Measurements from ENCODE around the gene ADAMTS9. TPM values are rescaled to one million over a fixed set of nuclear protein-coding genes. Genes with fewer than 3 reads are reported as not detected.

ADAMTS9 gene
- total and polyA plus RNA-seq, 7 donors, result 1.2 to 61.6 (median 16.1) TPM

DNA sequence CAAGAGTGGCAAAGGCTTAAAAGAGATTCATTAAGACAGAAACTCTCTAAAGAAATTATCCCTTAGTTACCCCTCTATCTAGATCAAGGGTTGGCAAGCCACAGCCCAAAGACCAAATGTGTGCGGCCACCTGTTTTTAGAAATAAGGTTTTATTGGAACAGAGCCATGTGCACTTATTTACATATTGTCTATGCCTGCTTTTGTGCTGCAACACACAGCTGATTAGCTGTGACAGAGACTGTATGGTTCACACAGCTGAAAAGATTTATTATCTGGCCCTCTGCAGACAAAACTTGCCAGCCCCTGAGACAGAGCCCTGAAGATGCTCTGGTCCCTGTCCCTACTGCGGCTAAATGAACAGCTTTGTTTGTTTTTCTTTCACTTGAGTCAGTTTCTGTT, 88.1 kb downstream of the ADAMTS9 start:
- intact Hi-C loops (cut with DNase I), result no loop called here
- WGBS, 2 donors, result 84 to 85% methylated on average over 2 of the region's 2 CpGs
- peaks cover 0 to 35% (median 9%) of the 10 kb centered on the region in 4 donors for H3K36me3 ChIP-seq
- no peak for DNase-seq
- no peaks in the 10 kb centered on the region for H3K27me3 ChIP-seq
- H3K9me3 ChIP-seq, result no peaks in the 10 kb centered on the region
- peaks cover 0 to 9% (median 2%) of the 10 kb centered on the region in 4 donors for H3K4me1 ChIP-seq
- no peak overlapping the region for H3K27ac ChIP-seq
- TF ChIP-seq, protein P1, sequence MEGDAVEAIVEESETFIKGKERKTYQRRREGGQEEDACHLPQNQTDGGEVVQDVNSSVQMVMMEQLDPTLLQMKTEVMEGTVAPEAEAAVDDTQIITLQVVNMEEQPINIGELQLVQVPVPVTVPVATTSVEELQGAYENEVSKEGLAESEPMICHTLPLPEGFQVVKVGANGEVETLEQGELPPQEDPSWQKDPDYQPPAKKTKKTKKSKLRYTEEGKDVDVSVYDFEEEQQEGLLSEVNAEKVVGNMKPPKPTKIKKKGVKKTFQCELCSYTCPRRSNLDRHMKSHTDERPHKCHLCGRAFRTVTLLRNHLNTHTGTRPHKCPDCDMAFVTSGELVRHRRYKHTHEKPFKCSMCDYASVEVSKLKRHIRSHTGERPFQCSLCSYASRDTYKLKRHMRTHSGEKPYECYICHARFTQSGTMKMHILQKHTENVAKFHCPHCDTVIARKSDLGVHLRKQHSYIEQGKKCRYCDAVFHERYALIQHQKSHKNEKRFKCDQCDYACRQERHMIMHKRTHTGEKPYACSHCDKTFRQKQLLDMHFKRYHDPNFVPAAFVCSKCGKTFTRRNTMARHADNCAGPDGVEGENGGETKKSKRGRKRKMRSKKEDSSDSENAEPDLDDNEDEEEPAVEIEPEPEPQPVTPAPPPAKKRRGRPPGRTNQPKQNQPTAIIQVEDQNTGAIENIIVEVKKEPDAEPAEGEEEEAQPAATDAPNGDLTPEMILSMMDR (IDR thresholded peaks at IDR 0.05), result no peak
- TF ChIP-seq EP300 (IDR thresholded peaks at IDR 0.05) (no peak), POLR2AphosphoS5 (IDR thresholded peaks at IDR 0.05) (no peak), POLR2A (IDR thresholded peaks at IDR 0.05) (no peak)
- no peak overlapping the region for H3K4me3 ChIP-seq

- WGBS, 2 donors, result 58 to 64% methylated on average over 5 of the region's 5 CpGs
- peak overlapping the region; percentile 11 to 62 (median 42) for H3K27ac ChIP-seq
- no peaks in the 10 kb centered on the region for H3K9me3 ChIP-seq
- H3K36me3 ChIP-seq, result peaks cover 0 to 13% (median 0%) of the 10 kb centered on the region in 4 donors
- no peaks in the 10 kb centered on the region for H3K27me3 ChIP-seq
- DNase-seq, result peak; percentile 87
- TF ChIP-seq POLR2A (IDR thresholded peaks at IDR 0.05) (no peak), EP300 (IDR thresholded peaks at IDR 0.05) (peak in 2 of 4 donors; percentile 9 to 11), POLR2AphosphoS5 (IDR thresholded peaks at IDR 0.05) (peak in 3 of 4 donors; percentile 47 to 63 (median 63))
- TF ChIP-seq, protein P1 (IDR thresholded peaks at IDR 0.05), result no peak
- intact Hi-C loops (cut with DNase I), result no loop called here
- H3K4me3 ChIP-seq, result no peak overlapping the region
- peaks cover 0 to 9% (median 2%) of the 10 kb centered on the region in 4 donors for H3K4me1 ChIP-seq
Measured at GRCh38 chr3:64595253-64595694, 92.5 kb downstream of the ADAMTS9 start.

GRCh38 chr3:64594134-64594533, 93.7 kb downstream of the ADAMTS9 start:
- 90 to 96% methylated on average over 9 of the region's 9 CpGs for WGBS, 2 donors
- H3K9me3 ChIP-seq, result no peaks in the 10 kb centered on the region
- H3K27me3 ChIP-seq, result no peaks in the 10 kb centered on the region
- no peak for DNase-seq
- peaks cover 0 to 9% (median 2%) of the 10 kb centered on the region in 4 donors for H3K4me1 ChIP-seq
- TF ChIP-seq POLR2AphosphoS5 (IDR thresholded peaks at IDR 0.05), result no peak
- no peak for TF ChIP-seq POLR2A (IDR thresholded peaks at IDR 0.05)
- TF ChIP-seq, protein P1 (IDR thresholded peaks at IDR 0.05), result no peak
- TF ChIP-seq EP300 (IDR thresholded peaks at IDR 0.05), result no peak
- intact Hi-C loops (cut with DNase I), result no loop called here
- H3K36me3 ChIP-seq, result peaks cover 0 to 13% (median 0%) of the 10 kb centered on the region in 4 donors
- peak overlapping the region in 1 of 4 donors; percentile 62 for H3K27ac ChIP-seq
- H3K4me3 ChIP-seq, result no peak overlapping the region

DNA sequence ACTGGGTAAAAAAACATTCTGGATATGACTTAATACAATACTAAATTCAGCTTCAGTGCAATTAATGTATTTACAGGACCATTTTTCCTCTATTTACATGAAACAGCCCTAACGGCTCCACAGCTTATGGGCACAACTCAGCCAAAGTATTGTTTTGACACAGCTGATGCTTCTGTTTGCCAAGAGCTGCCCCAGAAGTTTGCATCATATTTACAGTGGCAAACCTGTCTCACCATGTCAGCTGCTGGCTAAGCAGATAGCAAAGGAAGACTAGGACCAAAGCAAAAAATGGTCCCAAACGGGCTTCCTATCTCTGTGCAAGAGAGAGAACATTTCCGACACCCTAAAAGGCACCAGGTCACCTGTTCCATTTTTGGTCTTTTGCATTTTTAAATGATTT, 94.5 kb downstream of the ADAMTS9 start:
- Histone ChIP-seq H3K27me3 (no peaks in the 10 kb centered on the region), H3K27ac (no peak overlapping the region), H3K4me1 (peaks cover 0 to 13% (median 9%) of the 10 kb centered on the region in 4 donors), H3K36me3 (peaks cover 0 to 13% (median 0%) of the 10 kb centered on the region in 4 donors), H3K4me3 (no peak overlapping the region), H3K9me3 (no peaks in the 10 kb centered on the region)
- DNase-seq, result no peak
- WGBS, 2 donors, result 93% methylated on average over 3 of the region's 3 CpGs
- TF ChIP-seq, protein P1 (IDR thresholded peaks at IDR 0.05), result no peak
- TF ChIP-seq EP300 (IDR thresholded peaks at IDR 0.05), result no peak
- no peak for TF ChIP-seq POLR2AphosphoS5 (IDR thresholded peaks at IDR 0.05)
- no peak for TF ChIP-seq POLR2A (IDR thresholded peaks at IDR 0.05)
- intact Hi-C loops (cut with DNase I), result no loop called here

- 90 to 92% methylated on average over 1 of the region's 1 CpG for WGBS, 2 donors
- no peaks in the 10 kb centered on the region for H3K27me3 ChIP-seq
- H3K9me3 ChIP-seq, result no peaks in the 10 kb centered on the region
- intact Hi-C loops (cut with DNase I), result no loop called here
- H3K4me3 ChIP-seq, result no peak overlapping the region
- TF ChIP-seq, protein P1 (IDR thresholded peaks at IDR 0.05), result no peak
- TF ChIP-seq POLR2A (IDR thresholded peaks at IDR 0.05) (no peak), EP300 (IDR thresholded peaks at IDR 0.05) (no peak), POLR2AphosphoS5 (IDR thresholded peaks at IDR 0.05) (no peak)
- peaks cover 0 to 16% (median 10%) of the 10 kb centered on the region in 4 donors for H3K4me1 ChIP-seq
- H3K36me3 ChIP-seq, result peaks cover 0 to 7% (median 0%) of the 10 kb centered on the region in 4 donors
- DNase-seq, result no peak
- no peak overlapping the region for H3K27ac ChIP-seq
Measured at GRCh38 chr3:64591615-64592014, 96.2 kb downstream of the ADAMTS9 start.

All from sigmoid colon (tissue), 7 donors.